NOMO-1 treated with DMSO at 0.1 percent for 48 hours (cell line): ENCODE results near the gene TMEFF2.

Experiments
- DNase-seq: peaks from one replicate; lab custom pipeline; 2025; ENCODE audit not compliant: unreplicated experiment; lab: John Stamatoyannopoulos, UW

Gene TMEFF2

GRCh38 chr2:191912764-191913163 lies 282.0 kb downstream of the TMEFF2 start:
- no peak for DNase-seq

- no peak for DNase-seq
Measured at GRCh38 chr2:191910518-191910917, 284.2 kb downstream of the TMEFF2 start.

- no peak for DNase-seq
Measured at GRCh38 chr2:191908874-191909273, 285.9 kb downstream of the TMEFF2 start.

GRCh38 chr2:191907545-191907944 lies 287.2 kb downstream of the TMEFF2 start:
- no peak for DNase-seq

GRCh38 chr2:191907091-191907490 lies 287.6 kb downstream of the TMEFF2 start:
- no peak for DNase-seq

- DNase-seq, result no peak
Measured at GRCh38 chr2:191905336-191905735, 289.4 kb downstream of the TMEFF2 start.

- DNase-seq, result no peak
Measured at GRCh38 chr2:191901031-191901430, 293.7 kb downstream of the TMEFF2 start.

- no peak for DNase-seq
Measured at GRCh38 chr2:191899410-191899809, 295.3 kb downstream of the TMEFF2 start.
